Activated T-helper 2 cell treated with anti-CD3 and anti-CD28 coated beads, Interferon-gamma antibody, Interleukin-2, Interleukin-4, amounts not matched to agents 10 μg/mL and 5 μg/mL and 100 μg/mL, durations not matched to agents 14 hours and 24 hours and 36 hours (primary cell): ENCODE data around the gene GFRA4. TPM values are rescaled to one million over a fixed set of nuclear protein-coding genes. Genes with fewer than 3 reads are reported as not detected.

Source experiments
- total RNA-seq: library from RNA; stranded (reverse); gene quantifications from 2 replicates; pipeline ENCODE4 v1.2.3, GENCODE V29; 2022

Gene GFRA4
- total RNA-seq, 1 donor from 2014 or later, result not detected

Other genes with a start within 250 kb of the GFRA4 start
- 11.5 and 12.5 TPM in 2 replicates for gene ATRN, start 192.4 kb downstream of the GFRA4 start, total RNA-seq
- gene ADAM33, start 18.6 kb upstream of the GFRA4 start, total RNA-seq, result not detected in 2 replicates
- gene SIGLEC1, start 49.2 kb upstream of the GFRA4 start, total RNA-seq, result not detected in 2 replicates
- gene HSPA12B, start 69.3 kb upstream of the GFRA4 start, total RNA-seq, result 0.05 TPM in 1 of 2 replicates, not detected in the other
- 55.8 and 56.3 TPM in 2 replicates for gene ADISSP, start 104.4 kb upstream of the GFRA4 start, total RNA-seq
- not detected in 2 replicates for gene SPEF1, start 118.0 kb upstream of the GFRA4 start, total RNA-seq
- gene CENPB, start 123.3 kb upstream of the GFRA4 start, total RNA-seq, result 66.1 and 68.9 TPM in 2 replicates
- gene CDC25B, start 132.9 kb upstream of the GFRA4 start, total RNA-seq, result 101 and 103 TPM in 2 replicates
- 11.9 and 12.8 TPM in 2 replicates for gene AP5S1, start 157.1 kb upstream of the GFRA4 start, total RNA-seq
- gene MAVS, start 183.4 kb upstream of the GFRA4 start, total RNA-seq, result 41.0 and 43.5 TPM in 2 replicates
- gene PANK2, start 226.0 kb upstream of the GFRA4 start, total RNA-seq, result 49.2 and 51.4 TPM in 2 replicates